Measurements from ENCODE around the gene OLFML2A. TPM values are rescaled to one million over a fixed set of nuclear protein-coding genes. Genes with fewer than 3 reads are reported as not detected.
"Not testable (repeated sequence)": the region's sequence is repeated elsewhere in the genome, so short reads cannot be mapped to it uniquely, and the experiment has no call there.

OLFML2A gene
- total RNA-seq (1 to 10 TPM; 3.0 to 8.6 (median 6.5) TPM), polyA plus RNA-seq (1 to 10 TPM in 1 of 2 donors, under 1 TPM in 1; 0.95 to 2.3 TPM)

GRCh38 chr9:124776954-124777648 lies at the start of gene OLFML2A:
Gene OLFML2A, plus strand, starts transcription at chr9:124777133. Its CDS starts 138 bp downstream, at chr9:124777271.
- 1 to 2% methylated on average over 63 to 87 of the region's 87 CpGs for WGBS, 2 donors
- TF ChIP-seq CTCF (IDR thresholded peaks at IDR 0.05), result peak in 1 of 4 donors; percentile 10
- DNase-seq, result peak in 4 of 6 donors; percentile 30 to 78 (median 42)
- H3K27ac ChIP-seq, result no peak within 1 kb of the TSS
- no peaks in the 10 kb centered on the region for H3K36me3 ChIP-seq
- peak within 1 kb of the TSS; percentile 48 to 69 (median 54) for H3K4me3 ChIP-seq
- H3K9me3 ChIP-seq, result no peaks in the 10 kb centered on the region
- H3K4me1 ChIP-seq, result peaks cover 0 to 8% (median 5%) of the 10 kb centered on the region in 3 donors
- FAIRE-seq, result no peak
- ATAC-seq, result peak; percentile 20 to 60 (median 48)
- intact Hi-C loops (cut with DNase I), result loop anchor here in 1 of 3 donors (10.0 kb wide), 1 partner anchor 598 kb away; no protein-coding TSS in a partner anchor
- no peaks in the 10 kb centered on the region for H3K27me3 ChIP-seq

GRCh38 chr9:124730772-124731171 lies 46.2 kb upstream of the OLFML2A start:
- no peak for ATAC-seq
- no peak for DNase-seq
- H3K9me3 ChIP-seq, result no peaks in the 10 kb centered on the region
- no peaks in the 10 kb centered on the region for H3K27me3 ChIP-seq
- H3K4me1 ChIP-seq, result peaks cover 0 to 7% (median 7%) of the 10 kb centered on the region in 3 donors
- H3K36me3 ChIP-seq, result no peaks in the 10 kb centered on the region
- intact Hi-C loops (cut with DNase I), result no loop called here
- H3K27ac ChIP-seq, result no peak overlapping the region
- no peak for FAIRE-seq
- H3K4me3 ChIP-seq, result no peak overlapping the region
- WGBS, 2 donors, result 86 to 97% methylated on average over 2 of the region's 2 CpGs
- TF ChIP-seq CTCF (IDR thresholded peaks at IDR 0.05), result no peak

GRCh38 chr9:124733964-124734740 lies 42.8 kb upstream of the OLFML2A start:
- FAIRE-seq, result no peak
- peaks cover 0 to 7% (median 7%) of the 10 kb centered on the region in 3 donors for H3K4me1 ChIP-seq
- H3K27me3 ChIP-seq, result no peaks in the 10 kb centered on the region
- TF ChIP-seq CTCF (IDR thresholded peaks at IDR 0.05), result no peak
- peak overlapping the region; percentile 20 to 61 (median 46) for H3K27ac ChIP-seq
- peak; percentile 73 to 94 (median 86) for ATAC-seq
- WGBS, 2 donors, result 47 to 50% methylated on average over 14 of the region's 14 CpGs
- no peak overlapping the region for H3K4me3 ChIP-seq
- DNase-seq, result peak in 3 of 6 donors; percentile 15 to 48 (median 29)
- H3K9me3 ChIP-seq, result no peaks in the 10 kb centered on the region
- intact Hi-C loops (cut with DNase I), result no loop called here
- no peaks in the 10 kb centered on the region for H3K36me3 ChIP-seq

- ATAC-seq, result peak in 1 of 4 donors; percentile 32
- peak overlapping the region; percentile 20 to 61 (median 46) for H3K27ac ChIP-seq
- H3K4me1 ChIP-seq; H3K27me3 ChIP-seq; H3K9me3 ChIP-seq; H3K36me3 ChIP-seq; H3K4me3 ChIP-seq; FAIRE-seq; DNase-seq; intact Hi-C loops (cut with DNase I): not testable (repeated sequence)
- 82 to 87% methylated on average over 7 of the region's 7 CpGs for WGBS, 2 donors
These were observed 42.2 kb upstream of the OLFML2A start for GRCh38 chr9:124734741-124735083.

- FAIRE-seq (no peak), ATAC-seq (peak in 1 of 4 donors; percentile 32), DNase-seq (no peak)
- Histone ChIP-seq H3K36me3 (no peaks in the 10 kb centered on the region), H3K4me3 (no peak overlapping the region), H3K27ac (peak overlapping the region in 2 of 4 donors; percentile 59 to 61), H3K4me1 (peaks cover 0 to 7% (median 7%) of the 10 kb centered on the region in 3 donors), H3K9me3 (no peaks in the 10 kb centered on the region), H3K27me3 (no peaks in the 10 kb centered on the region)
- no peak for TF ChIP-seq CTCF (IDR thresholded peaks at IDR 0.05)
- intact Hi-C loops (cut with DNase I), result no loop called here
These were observed 41.8 kb upstream of the OLFML2A start for GRCh38 chr9:124735121-124735520.

- H3K36me3 ChIP-seq; H3K4me3 ChIP-seq; DNase-seq; ATAC-seq; FAIRE-seq; H3K4me1 ChIP-seq; H3K9me3 ChIP-seq; H3K27me3 ChIP-seq; H3K27ac ChIP-seq; intact Hi-C loops (cut with DNase I): not testable (repeated sequence)
- 97 to 100% methylated on average over 7 of the region's 7 CpGs for WGBS, 2 donors
These were observed 38.9 kb upstream of the OLFML2A start for GRCh38 chr9:124738075-124738474.

Measured in pancreas (tissue), 10 donors.